T-helper 17 cell (primary cell): ENCODE measurements around the gene PPRC1. TPM values are rescaled to one million over a fixed set of nuclear protein-coding genes. Genes with fewer than 3 reads are reported as not detected.
A peak's percentile ranks its signal among the peaks of the same experiment; 100 is the strongest.

Experiments
- ATAC-seq: fragments of 150-1000 bp; cut with Tn5 transposase; 2 replicates; pipeline ENCODE4 v1.10.0; 2021; ENCODE audit warnings: mild to moderate bottlenecking, moderate library complexity
- DNase-seq, 3 donors: peaks; one replicate each; pipeline versions ENCODE4 v3.0.0 to v3.0.0-alpha.2; 2020 to 2021
- H3K9me3 ChIP-seq: one replicate; pipeline ENCODE4 v1.7.0; 2013; ENCODE audit warnings: low read length, mild to moderate bottlenecking; ENCODE audit not compliant: control insufficient read depth, poor library complexity, severe bottlenecking
- H3K27ac Mint-ChIP-seq: one replicate; pipeline ENCODE4 v1.8.0; 2022; ENCODE audit warnings: mild to moderate bottlenecking, moderate library complexity, mixed read lengths
- H3K27me3 Mint-ChIP-seq: one replicate; pipeline ENCODE4 v1.8.0; 2022; ENCODE audit warnings: mixed read lengths
- H3K36me3 Mint-ChIP-seq: one replicate; pipeline ENCODE4 v1.8.0; 2022; ENCODE audit warnings: low read depth, mixed read lengths
- H3K4me1 Mint-ChIP-seq: one replicate; pipeline ENCODE4 v1.8.0; 2022; ENCODE audit warnings: mild to moderate bottlenecking, mixed read lengths
- H3K4me3 Mint-ChIP-seq: one replicate; pipeline ENCODE4 v1.8.0; 2022; ENCODE audit warnings: mild to moderate bottlenecking, moderate library complexity, mixed read lengths
- total RNA-seq, 4 donors: library from RNA in 2 of 4; stranded (reverse) in 2 of 4; gene quantifications; one replicate each; pipeline ENCODE4 v1.2.3 and lab custom pipeline; 2022 to 2026

The PPRC1 gene
- total RNA-seq, 2 donors from 2014 or later, result 38.3 to 41.0 TPM

DNA sequence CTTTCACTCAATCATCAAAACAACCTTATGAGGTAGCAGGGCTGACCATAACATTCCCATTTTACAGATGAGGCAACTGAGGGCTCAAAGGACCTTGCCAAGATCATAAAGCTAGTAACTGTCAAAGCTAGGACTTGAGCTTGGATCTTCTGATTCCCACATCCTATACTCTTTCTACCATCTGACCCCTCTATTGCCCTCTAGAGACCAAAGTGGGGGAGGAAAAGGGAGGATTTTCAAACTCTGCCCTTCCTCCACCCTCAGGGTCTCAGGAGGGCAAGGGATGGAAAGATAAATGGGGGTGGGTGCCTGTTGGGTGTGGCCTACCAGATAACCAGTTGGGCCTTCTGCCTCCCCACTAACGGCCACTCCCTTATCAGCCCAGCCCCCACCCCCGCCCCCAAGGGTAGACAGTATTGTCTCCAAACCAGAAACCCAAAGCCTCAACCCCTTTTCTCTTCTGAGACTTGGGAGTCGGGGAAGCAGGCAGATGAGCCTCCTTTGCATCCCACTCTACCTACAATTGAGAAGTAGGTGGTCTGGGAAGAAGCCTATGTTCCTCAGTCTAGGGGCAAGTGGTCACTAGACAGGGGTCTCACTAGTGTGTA is 20.5 kb upstream of the PPRC1 start:
- no peak overlapping the region for H3K27ac Mint-ChIP-seq
- no peak for DNase-seq
- peaks cover 49% of the 10 kb centered on the region for H3K4me1 Mint-ChIP-seq
- no peak overlapping the region for H3K4me3 Mint-ChIP-seq
- H3K27me3 Mint-ChIP-seq, result no peaks in the 10 kb centered on the region
- peaks cover 2% of the 10 kb centered on the region for H3K36me3 Mint-ChIP-seq
- H3K9me3 ChIP-seq, result no peaks in the 10 kb centered on the region
- ATAC-seq, result no peak

DNA sequence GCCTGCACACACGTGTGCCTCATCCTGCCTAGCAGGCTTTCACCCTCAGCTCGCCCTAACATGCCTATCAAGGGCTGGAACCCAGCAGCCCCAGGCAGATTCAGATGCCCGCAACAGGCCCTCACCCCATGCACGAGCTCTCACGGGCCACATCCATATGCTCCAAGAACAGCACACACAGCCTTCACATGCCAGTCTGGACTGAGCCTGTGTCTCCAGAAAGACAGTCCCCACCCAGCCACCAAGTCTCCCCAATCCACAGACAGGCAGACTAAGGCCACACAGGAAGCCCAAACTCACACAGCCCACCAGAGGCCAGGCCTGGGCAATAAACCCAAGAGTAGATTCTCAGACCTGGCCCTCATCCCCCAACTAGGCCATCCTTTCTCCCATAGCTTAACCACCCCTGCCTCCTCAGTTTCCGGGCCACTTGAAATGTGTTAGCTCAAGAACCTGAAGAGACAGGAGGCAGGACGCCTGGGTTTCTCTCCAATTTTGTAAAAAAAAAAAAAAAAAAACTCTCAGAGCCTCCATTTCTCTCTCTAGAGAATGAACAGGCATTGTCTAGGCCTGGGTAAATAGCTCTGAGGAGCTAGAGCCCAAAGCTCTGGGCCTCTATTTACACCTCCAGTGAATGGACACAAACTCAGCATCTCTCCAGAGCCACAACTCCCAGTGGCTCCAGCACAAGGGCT is 19.4 kb upstream of the PPRC1 start:
- ATAC-seq, result no peak
- peaks cover 2% of the 10 kb centered on the region for H3K36me3 Mint-ChIP-seq

DNA sequence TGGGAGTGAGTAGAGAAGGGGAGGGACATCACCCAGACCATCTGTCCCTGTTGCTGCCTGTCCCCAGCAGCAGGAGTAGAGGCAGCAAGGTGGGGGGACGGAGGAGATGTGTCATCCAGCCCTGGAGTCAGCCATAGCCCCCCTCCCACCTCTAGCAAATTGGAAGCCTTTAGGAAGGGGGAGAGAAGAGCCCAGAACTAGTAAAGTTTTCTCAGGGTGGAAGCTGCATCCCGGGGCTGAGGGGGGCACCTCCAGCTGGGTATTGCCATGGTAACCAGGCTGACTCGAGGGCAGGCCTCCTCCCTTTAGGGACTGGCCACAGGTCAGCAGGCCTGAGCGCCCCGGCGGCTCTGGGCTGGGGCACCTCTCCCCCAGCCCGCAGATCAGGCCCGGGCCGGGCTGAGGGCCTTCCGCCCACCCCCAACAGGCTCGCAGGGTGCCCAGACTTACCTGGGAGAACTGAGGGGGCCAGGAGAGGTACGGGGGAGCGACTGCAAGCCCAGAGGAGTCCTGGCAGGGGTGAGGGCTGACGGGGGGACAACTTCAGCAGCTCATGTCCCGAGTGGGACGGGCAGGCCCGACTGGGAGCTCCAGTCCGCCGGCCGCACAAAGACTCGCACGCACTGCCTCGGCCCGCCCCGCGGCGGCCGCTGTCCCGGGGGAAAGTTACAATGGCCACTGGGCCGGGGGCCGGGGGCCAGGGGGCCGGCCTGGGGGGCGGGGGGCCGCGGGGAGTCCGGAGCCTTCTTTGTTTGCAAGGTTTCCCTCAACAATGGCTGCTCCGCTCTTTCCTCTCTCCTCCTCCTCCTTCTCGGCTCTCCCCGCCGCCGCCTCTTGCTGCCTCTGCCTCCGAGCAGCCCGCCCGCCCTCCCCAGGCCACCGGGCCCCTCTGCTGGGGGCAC is 18.6 kb upstream of the PPRC1 start:
- peak overlapping the region; percentile 94 for H3K4me3 Mint-ChIP-seq
- H3K27me3 Mint-ChIP-seq, result no peaks in the 10 kb centered on the region
- no peaks in the 10 kb centered on the region for H3K9me3 ChIP-seq
- H3K27ac Mint-ChIP-seq, result peak overlapping the region; percentile 95
- peaks cover 2% of the 10 kb centered on the region for H3K36me3 Mint-ChIP-seq
- ATAC-seq (peak; percentile 17), DNase-seq (no peak)
- peaks cover 61% of the 10 kb centered on the region for H3K4me1 Mint-ChIP-seq

More for the DNA sequence above, 19.4 kb upstream of the PPRC1 start:
- H3K9me3 ChIP-seq, result no peaks in the 10 kb centered on the region
- no peaks in the 10 kb centered on the region for H3K27me3 Mint-ChIP-seq
- DNase-seq, result no peak
- H3K4me1 Mint-ChIP-seq, result peaks cover 57% of the 10 kb centered on the region
- H3K27ac Mint-ChIP-seq, result peak overlapping the region; percentile 89
- peak overlapping the region; percentile 94 for H3K4me3 Mint-ChIP-seq

DNA sequence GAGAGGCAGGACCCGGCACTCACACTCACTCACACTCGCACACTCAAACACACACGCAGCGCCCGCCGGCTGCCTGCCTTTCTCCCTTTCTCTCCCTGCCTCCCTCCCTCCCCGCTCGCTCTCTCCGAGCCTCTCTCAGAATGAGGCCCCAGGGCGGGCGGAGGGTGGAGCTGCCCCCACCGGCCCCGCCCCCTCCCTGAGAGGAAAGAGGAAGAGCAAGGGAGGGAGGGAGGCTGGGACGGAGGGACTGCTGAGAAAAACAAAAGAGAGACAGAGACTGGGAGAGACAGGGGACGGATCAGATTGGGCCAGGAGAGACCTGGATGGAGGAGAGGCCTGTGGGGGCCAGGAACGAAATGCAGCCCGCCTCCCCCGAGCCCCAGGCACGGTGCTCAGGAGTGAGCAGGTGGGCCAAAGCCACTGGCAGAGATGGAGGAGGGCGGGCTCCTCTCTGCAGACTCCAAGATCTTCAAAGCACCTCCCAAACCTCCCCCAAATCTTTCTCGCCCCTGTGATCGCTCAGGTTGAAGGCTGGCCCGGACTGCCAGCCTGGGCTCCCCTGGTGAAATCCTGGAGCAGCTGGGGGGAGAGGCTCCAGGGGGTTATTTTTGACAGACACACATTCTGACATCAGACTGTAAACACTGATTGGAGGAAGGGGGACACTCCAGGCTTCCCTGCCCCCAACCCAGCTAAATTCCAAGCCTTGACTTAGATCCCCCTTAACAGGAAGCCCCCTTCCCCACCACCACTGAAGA is 17.8 kb upstream of the PPRC1 start:
- DNase-seq (peak; percentile 61 to 80 (median 79)), ATAC-seq (peak; percentile 68)
- H3K4me1 Mint-ChIP-seq, result peaks cover 62% of the 10 kb centered on the region
- no peaks in the 10 kb centered on the region for H3K27me3 Mint-ChIP-seq
- no peaks in the 10 kb centered on the region for H3K9me3 ChIP-seq
- peak overlapping the region; percentile 94 for H3K4me3 Mint-ChIP-seq
- H3K36me3 Mint-ChIP-seq, result peaks cover 1% of the 10 kb centered on the region
- peak overlapping the region; percentile 95 for H3K27ac Mint-ChIP-seq

DNA sequence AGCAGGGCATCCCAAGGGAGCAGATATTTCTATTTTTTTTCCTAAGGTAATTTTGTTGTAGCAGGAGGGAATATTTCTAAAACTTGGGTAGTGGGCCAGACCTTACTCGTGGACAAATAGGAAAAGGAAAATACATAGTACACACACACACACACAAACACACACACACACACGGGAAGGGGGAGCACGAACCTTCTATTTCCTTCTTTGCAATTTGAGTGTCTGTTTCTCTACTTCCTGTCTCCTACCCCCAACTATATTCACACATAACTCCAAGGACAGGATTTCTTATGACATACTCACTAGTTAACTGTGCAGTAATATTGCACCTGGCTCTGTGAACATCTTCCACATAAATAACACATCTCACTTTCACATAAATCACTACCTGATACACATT is 17.1 kb upstream of the PPRC1 start:
- peaks cover 62% of the 10 kb centered on the region for H3K4me1 Mint-ChIP-seq
- no peak for DNase-seq
- ATAC-seq, result no peak
- no peaks in the 10 kb centered on the region for H3K36me3 Mint-ChIP-seq
- H3K27me3 Mint-ChIP-seq, result no peaks in the 10 kb centered on the region
- H3K9me3 ChIP-seq, result no peaks in the 10 kb centered on the region
- H3K27ac Mint-ChIP-seq, result peak overlapping the region; percentile 95
- H3K4me3 Mint-ChIP-seq, result peak overlapping the region; percentile 94

DNA sequence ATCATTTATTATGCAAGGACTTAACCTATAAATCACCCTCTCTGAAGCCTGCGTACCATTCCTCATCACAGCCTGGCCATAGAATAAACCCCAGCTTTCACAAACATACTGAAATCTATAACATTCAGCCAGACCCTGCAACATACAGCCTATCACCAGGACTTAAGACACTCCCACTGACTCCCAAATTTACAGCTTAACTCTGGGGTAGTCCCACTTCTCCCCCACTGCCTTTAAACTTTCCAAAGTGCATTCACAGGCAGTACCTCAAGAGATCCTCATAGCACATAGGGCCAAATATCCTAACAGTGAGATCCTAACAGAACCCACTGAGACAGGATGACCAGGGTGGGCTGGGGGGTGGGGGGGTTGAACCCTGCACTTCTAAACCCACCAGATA is 16.2 kb upstream of the PPRC1 start:
- peak overlapping the region; percentile 94 for H3K4me3 Mint-ChIP-seq
- H3K36me3 Mint-ChIP-seq, result no peaks in the 10 kb centered on the region
- peak overlapping the region; percentile 95 for H3K27ac Mint-ChIP-seq
- H3K4me1 Mint-ChIP-seq, result peaks cover 67% of the 10 kb centered on the region
- no peak for ATAC-seq
- H3K9me3 ChIP-seq, result no peaks in the 10 kb centered on the region
- no peak for DNase-seq
- no peaks in the 10 kb centered on the region for H3K27me3 Mint-ChIP-seq

DNA sequence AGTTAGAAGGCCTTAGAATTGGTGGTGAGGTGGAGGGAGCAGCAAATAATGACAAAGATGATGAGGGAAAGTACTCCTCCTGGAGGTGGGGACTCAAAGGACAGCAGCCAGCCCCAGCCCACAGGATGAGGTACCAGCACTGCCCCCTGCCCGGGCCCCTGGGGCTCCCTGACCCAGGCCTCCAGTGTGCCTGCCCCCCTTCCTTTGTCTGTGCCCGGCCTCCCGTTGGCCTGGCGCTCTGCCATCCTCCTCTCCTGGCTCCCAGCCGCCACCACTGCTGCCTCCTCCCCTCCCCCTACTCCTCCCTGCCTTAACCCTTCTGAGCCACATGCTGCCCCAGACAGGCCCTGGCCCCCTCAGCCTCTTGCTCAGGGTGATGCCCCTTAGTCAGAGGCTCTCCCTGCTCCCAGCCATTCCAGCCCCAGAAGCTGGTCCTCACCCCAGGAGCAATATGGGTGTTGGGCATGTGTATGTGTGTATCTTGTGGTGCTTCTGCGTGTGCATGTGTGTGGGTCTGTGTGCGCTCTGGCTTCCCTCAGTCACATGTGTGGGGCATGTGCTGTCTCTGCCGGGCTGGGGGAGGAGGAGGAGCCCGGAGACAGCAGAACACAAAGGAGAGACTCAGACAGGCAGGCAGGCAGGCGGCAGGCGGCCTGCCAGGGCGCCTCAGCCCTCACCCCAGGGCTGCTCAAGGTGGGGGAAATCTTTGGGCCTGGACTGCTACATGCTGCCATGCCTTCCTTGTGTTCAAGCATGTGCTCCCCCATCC is 15.3 kb upstream of the PPRC1 start:
- peak; percentile 40 to 66 (median 55) for DNase-seq
- Mint-ChIP-seq H3K4me3 (peak overlapping the region; percentile 94), H3K27me3 (no peaks in the 10 kb centered on the region), H3K36me3 (no peaks in the 10 kb centered on the region), H3K4me1 (peaks cover 62% of the 10 kb centered on the region), H3K27ac (peak overlapping the region; percentile 95)
- no peaks in the 10 kb centered on the region for H3K9me3 ChIP-seq
- ATAC-seq, result peak; percentile 64

DNA sequence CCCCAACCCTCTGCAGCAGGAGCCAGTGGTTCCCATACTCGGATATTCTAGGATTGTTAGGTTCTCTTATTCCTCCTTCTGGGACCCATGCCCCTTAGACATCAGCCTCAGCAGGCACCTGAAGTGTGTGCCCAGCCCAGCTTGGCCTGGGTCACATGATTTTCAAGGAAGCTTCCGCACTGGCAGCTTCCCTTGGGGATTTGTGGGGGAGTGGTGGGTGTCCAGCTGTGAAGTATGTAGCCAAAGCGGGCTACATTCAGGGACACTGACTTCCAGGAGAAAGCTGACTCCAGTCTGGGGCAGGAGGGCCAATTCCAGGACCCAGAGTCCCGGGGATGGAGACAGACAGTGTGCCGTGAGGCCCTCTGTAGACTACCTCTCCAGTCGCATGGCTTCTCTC is 14.0 kb upstream of the PPRC1 start:
- peak overlapping the region; percentile 95 for H3K27ac Mint-ChIP-seq
- peak overlapping the region; percentile 94 for H3K4me3 Mint-ChIP-seq
- no peak for DNase-seq
- no peaks in the 10 kb centered on the region for H3K36me3 Mint-ChIP-seq
- no peak for ATAC-seq
- H3K9me3 ChIP-seq, result no peaks in the 10 kb centered on the region
- H3K4me1 Mint-ChIP-seq, result peaks cover 56% of the 10 kb centered on the region
- H3K27me3 Mint-ChIP-seq, result no peaks in the 10 kb centered on the region

DNA sequence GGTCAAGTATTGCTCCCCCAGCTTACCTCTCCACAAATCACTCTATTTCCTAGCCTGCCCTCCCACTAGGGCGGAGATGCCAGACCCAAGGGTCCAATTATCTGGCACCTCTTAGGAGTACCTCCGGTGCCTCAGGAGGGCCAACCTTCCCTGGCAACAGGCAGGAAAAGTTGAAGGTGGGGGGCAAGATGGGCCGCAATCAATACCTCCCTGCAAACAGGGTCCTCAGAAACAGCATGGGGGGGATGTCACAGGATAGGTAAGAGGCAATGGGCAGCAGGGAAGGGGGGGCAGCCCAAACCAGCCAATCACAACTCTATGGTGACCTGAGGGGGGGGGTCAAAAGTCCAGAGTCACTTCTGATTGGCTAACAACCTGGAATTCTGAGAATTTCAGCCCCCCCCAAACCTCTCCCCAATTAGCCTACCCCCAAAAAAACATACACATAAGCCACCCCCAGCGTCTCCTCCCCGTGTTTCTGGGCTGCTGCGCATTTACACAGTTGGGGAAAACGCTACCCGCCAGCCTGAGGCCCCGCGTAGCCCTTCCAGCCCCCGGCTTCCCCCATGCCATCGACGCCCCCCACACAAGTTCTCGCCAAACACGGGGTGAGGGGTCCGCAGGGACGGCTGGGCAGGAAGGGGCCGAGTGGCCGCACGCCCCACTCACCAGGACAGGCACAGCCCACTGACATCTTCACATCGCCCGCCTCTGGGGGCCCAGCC is 13.3 kb upstream of the PPRC1 start:
- H3K27ac Mint-ChIP-seq, result peak overlapping the region; percentile 95
- H3K4me1 Mint-ChIP-seq, result peaks cover 55% of the 10 kb centered on the region
- DNase-seq (no peak), ATAC-seq (peak; percentile 8)
- no peaks in the 10 kb centered on the region for H3K36me3 Mint-ChIP-seq
- H3K9me3 ChIP-seq, result no peaks in the 10 kb centered on the region
- no peaks in the 10 kb centered on the region for H3K27me3 Mint-ChIP-seq
- H3K4me3 Mint-ChIP-seq, result peak overlapping the region; percentile 94

DNA sequence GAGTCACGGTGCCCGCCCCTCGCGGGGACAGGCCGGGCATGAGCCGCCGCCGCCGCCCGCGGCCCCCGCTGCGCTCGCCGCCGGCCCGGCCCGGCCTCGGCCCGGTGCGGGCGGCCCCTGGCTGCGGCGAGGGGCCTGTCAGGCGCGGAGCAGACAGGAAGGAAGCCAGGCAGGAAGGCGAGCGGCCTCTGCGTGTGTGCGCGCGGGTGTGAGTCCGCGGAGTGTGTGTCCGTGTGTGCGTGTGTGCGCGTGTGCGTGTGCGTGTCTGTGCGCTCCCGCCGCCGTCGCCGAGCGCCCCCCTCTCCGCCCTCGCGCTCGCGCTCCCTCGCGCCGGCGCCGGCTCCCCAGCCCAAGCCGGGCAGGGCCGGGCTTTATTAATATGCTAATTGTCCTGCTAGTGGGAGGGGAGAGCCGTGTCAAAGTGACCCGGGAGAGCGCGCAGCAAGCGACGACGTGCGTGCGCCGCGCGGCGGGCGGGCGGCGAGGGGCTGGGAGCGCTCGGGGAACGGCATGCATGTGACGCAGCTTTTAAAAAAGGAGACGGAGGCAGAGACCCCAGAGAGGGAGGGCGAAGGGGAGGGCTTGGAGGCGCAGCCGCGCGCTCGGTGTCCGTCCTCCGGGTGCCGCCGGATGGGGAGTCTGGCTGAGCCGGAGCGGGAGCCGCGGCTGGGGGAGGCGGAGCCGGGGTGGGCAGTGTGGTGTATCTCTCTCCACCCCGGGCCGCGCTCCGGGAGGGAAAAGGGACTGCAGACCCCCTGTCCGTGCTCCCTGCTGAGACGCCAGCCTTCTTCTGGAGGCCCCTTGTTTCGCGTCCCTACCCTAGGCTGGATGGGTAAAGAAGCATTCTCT is 12.5 kb upstream of the PPRC1 start, which contains the start of gene LDB1:
LDB1 (minus strand) TSS at position 227 of the 849 bp plus-strand sequence. CDS start 258 bp downstream, outside the sequence.
- H3K9me3 ChIP-seq, result no peaks in the 10 kb centered on the region
- peaks cover 51% of the 10 kb centered on the region for H3K4me1 Mint-ChIP-seq
- H3K4me3 Mint-ChIP-seq, result peak within 1 kb of the TSS; percentile 94
- H3K27me3 Mint-ChIP-seq, result no peaks in the 10 kb centered on the region
- H3K27ac Mint-ChIP-seq, result peak within 1 kb of the TSS; percentile 95
- peak; percentile 56 for ATAC-seq
- H3K36me3 Mint-ChIP-seq, result no peaks in the 10 kb centered on the region
- DNase-seq, result peak; percentile 50 to 62 (median 54)
